ENCODE measurements around the gene SORCS2.

SORCS2 gene

GRCh38 chr4:7422151-7422897 is 230.0 kb downstream of the SORCS2 start:
- TF ChIP-seq FOXP2 (optimal IDR thresholded peaks at IDR 0.05; ENCODE audit: borderline replicate concordance, extremely low read depth, extremely low read length, insufficient read depth) (no peak), REST (IDR thresholded peaks at IDR 0.05; ENCODE audit: insufficient read depth in 1 of 2, low read depth in 2 of 2, low read length in 2 of 2) (no peak), SIN3A (IDR thresholded peaks at IDR 0.05; ENCODE audit: borderline replicate concordance, insufficient read depth, low read length) (no peak), TAF1 (IDR thresholded peaks at IDR 0.05; ENCODE audit: borderline replicate concordance, insufficient read depth, low read length) (no peak), POLR2AphosphoS5 (IDR thresholded peaks at IDR 0.05; ENCODE audit: low read depth, low read length) (no peak)

GRCh38 chr4:7422898-7423180 is 230.5 kb downstream of the SORCS2 start:
- TF ChIP-seq POLR2AphosphoS5 (IDR thresholded peaks at IDR 0.05; ENCODE audit: low read depth, low read length) (no peak), REST (IDR thresholded peaks at IDR 0.05; ENCODE audit: insufficient read depth in 1 of 2, low read depth in 2 of 2, low read length in 2 of 2) (no peak), FOXP2 (optimal IDR thresholded peaks at IDR 0.05; ENCODE audit: borderline replicate concordance, extremely low read depth, extremely low read length, insufficient read depth) (no peak), TAF1 (IDR thresholded peaks at IDR 0.05; ENCODE audit: borderline replicate concordance, insufficient read depth, low read length) (no peak), SIN3A (IDR thresholded peaks at IDR 0.05; ENCODE audit: borderline replicate concordance, insufficient read depth, low read length) (no peak)

GRCh38 chr4:7423391-7423790 is 231.1 kb downstream of the SORCS2 start:
- no peak for TF ChIP-seq TAF1 (IDR thresholded peaks at IDR 0.05; ENCODE audit: borderline replicate concordance, insufficient read depth, low read length)
- TF ChIP-seq FOXP2 (optimal IDR thresholded peaks at IDR 0.05; ENCODE audit: borderline replicate concordance, extremely low read depth, extremely low read length, insufficient read depth): no peak
- TF ChIP-seq POLR2AphosphoS5 (IDR thresholded peaks at IDR 0.05; ENCODE audit: low read depth, low read length): no peak
- TF ChIP-seq SIN3A (IDR thresholded peaks at IDR 0.05; ENCODE audit: borderline replicate concordance, insufficient read depth, low read length): no peak
- no peak for TF ChIP-seq REST (IDR thresholded peaks at IDR 0.05; ENCODE audit: insufficient read depth in 1 of 2, low read depth in 2 of 2, low read length in 2 of 2)

- no peak for TF ChIP-seq SIN3A (IDR thresholded peaks at IDR 0.05; ENCODE audit: borderline replicate concordance, insufficient read depth, low read length)
- TF ChIP-seq TAF1 (IDR thresholded peaks at IDR 0.05; ENCODE audit: borderline replicate concordance, insufficient read depth, low read length): no peak
- no peak for TF ChIP-seq POLR2AphosphoS5 (IDR thresholded peaks at IDR 0.05; ENCODE audit: low read depth, low read length)
- no peak for TF ChIP-seq FOXP2 (optimal IDR thresholded peaks at IDR 0.05; ENCODE audit: borderline replicate concordance, extremely low read depth, extremely low read length, insufficient read depth)
- TF ChIP-seq REST (IDR thresholded peaks at IDR 0.05; ENCODE audit: insufficient read depth in 1 of 2, low read depth in 2 of 2, low read length in 2 of 2): no peak
These were observed 231.6 kb downstream of the SORCS2 start for GRCh38 chr4:7423801-7424552.

Measured in PFSK-1 (cell line).